ENCODE data around the gene KLHL29. TPM values are rescaled to one million over a fixed set of nuclear protein-coding genes. Genes with fewer than 3 reads are reported as not detected.

KLHL29 gene
- total RNA-seq, 1 donor from 2014 or later, result 1.6 TPM

- intact Hi-C loops (cut with DNase I), result no loop called here
- DNase-seq (ENCODE audit: low spot score), result peak; percentile 71
These were observed 302.2 kb downstream of the KLHL29 start for GRCh38 chr2:23687214-23687613.

GRCh38 chr2:23687713-23688112 is 302.7 kb downstream of the KLHL29 start:
- no peak for DNase-seq (ENCODE audit: low spot score)

GRCh38 chr2:23688486-23689130 is 303.6 kb downstream of the KLHL29 start:
- DNase-seq (ENCODE audit: low spot score), result peak; percentile 71
- intact Hi-C loops (cut with DNase I), result no loop called here

More at GRCh38 chr2:23687713-23688112, 302.7 kb downstream of the KLHL29 start:
- intact Hi-C loops (cut with DNase I), result no loop called here

GRCh38 chr2:23689131-23689700 is 304.2 kb downstream of the KLHL29 start:
- DNase-seq (ENCODE audit: low spot score), result no peak
- intact Hi-C loops (cut with DNase I), result no loop called here

- intact Hi-C loops (cut with DNase I), result no loop called here
- DNase-seq (ENCODE audit: low spot score), result no peak
These were observed 304.9 kb downstream of the KLHL29 start for GRCh38 chr2:23689891-23690290.

- no peak for DNase-seq (ENCODE audit: low spot score)
- intact Hi-C loops (cut with DNase I), result no loop called here
These were observed 305.6 kb downstream of the KLHL29 start for GRCh38 chr2:23690421-23691105.

GRCh38 chr2:23691106-23691470 is 306.1 kb downstream of the KLHL29 start:
- intact Hi-C loops (cut with DNase I), result no loop called here
- no peak for DNase-seq (ENCODE audit: low spot score)

GRCh38 chr2:23691565-23691964 is 306.6 kb downstream of the KLHL29 start:
- intact Hi-C loops (cut with DNase I), result no loop called here
- DNase-seq (ENCODE audit: low spot score), result peak; percentile 74

GRCh38 chr2:23692263-23692662 is 307.3 kb downstream of the KLHL29 start:
- no peak for DNase-seq (ENCODE audit: low spot score)
- intact Hi-C loops (cut with DNase I), result no loop called here

GRCh38 chr2:23692851-23693605 is 308.0 kb downstream of the KLHL29 start:
- DNase-seq (ENCODE audit: low spot score), result peak; percentile 73
- intact Hi-C loops (cut with DNase I), result no loop called here

GRCh38 chr2:23693606-23693951 is 308.6 kb downstream of the KLHL29 start:
- intact Hi-C loops (cut with DNase I), result no loop called here
- DNase-seq (ENCODE audit: low spot score), result no peak

GRCh38 chr2:23694058-23695045 is 309.4 kb downstream of the KLHL29 start:
- intact Hi-C loops (cut with DNase I), result no loop called here
- peak; percentile 69 for DNase-seq (ENCODE audit: low spot score)

GRCh38 chr2:23695214-23695889 is 310.4 kb downstream of the KLHL29 start:
- intact Hi-C loops (cut with DNase I), result no loop called here
- no peak for DNase-seq (ENCODE audit: low spot score)

GRCh38 chr2:23695890-23696751 is 311.1 kb downstream of the KLHL29 start:
- intact Hi-C loops (cut with DNase I), result no loop called here
- DNase-seq (ENCODE audit: low spot score), result peak; percentile 50

- intact Hi-C loops (cut with DNase I), result no loop called here
- DNase-seq (ENCODE audit: low spot score), result peak; percentile 71
These were observed 311.7 kb downstream of the KLHL29 start for GRCh38 chr2:23696752-23697045.

- intact Hi-C loops (cut with DNase I), result no loop called here
- DNase-seq (ENCODE audit: low spot score), result no peak
These were observed 312.5 kb downstream of the KLHL29 start for GRCh38 chr2:23697256-23698075.

- DNase-seq (ENCODE audit: low spot score), result no peak
- intact Hi-C loops (cut with DNase I), result no loop called here
These were observed 313.2 kb downstream of the KLHL29 start for GRCh38 chr2:23698116-23698693.

Data from cardiac septum (tissue), 1 donor.